Natural killer cell (primary cell): ENCODE measurements around the gene CTAGE1. TPM values are rescaled to one million over a fixed set of nuclear protein-coding genes. Genes with fewer than 3 reads are reported as not detected.

ENCODE experiments used
- ATAC-seq, 3 donors: fragments of 150-1000 bp in 2 of 3; fragments of 200-7000 bp in 1 of 3; cut with Tn5 transposase; 1 replicate in 1 of 3; 2 replicates in 2 of 3; pipeline ENCODE4 v1.10.0; 2021; ENCODE audit warnings: mild to moderate bottlenecking in 2 of 3, moderate library complexity in 2 of 3
- DNase-seq, 2 donors: peaks; one replicate each; pipeline versions ENCODE4 v3.0.0 to v3.0.0-alpha.2; 2013 to 2021; ENCODE audit warnings: mixed read lengths in 1 of 2
- H3K27ac ChIP-seq: one replicate; pipeline ENCODE4 v1.5.1; 2013; ENCODE audit warnings: mild to moderate bottlenecking, low read length
- H3K27me3 ChIP-seq: one replicate; pipeline ENCODE4 v1.6.1; 2013; ENCODE audit warnings: low read length; ENCODE audit not compliant: control insufficient read depth, insufficient read depth
- H3K36me3 ChIP-seq: one replicate; pipeline ENCODE4 v1.6.1; 2013; ENCODE audit warnings: low read length; ENCODE audit not compliant: control insufficient read depth, insufficient read depth
- H3K4me1 ChIP-seq: one replicate; pipeline ENCODE4 v1.6.1; 2013; ENCODE audit warnings: low read length; ENCODE audit not compliant: control insufficient read depth, insufficient read depth
- H3K4me3 ChIP-seq: one replicate; pipeline ENCODE4 v1.5.1; 2013; ENCODE audit warnings: low read length
- H3K9me3 ChIP-seq: one replicate; pipeline ENCODE4 v1.6.1; 2013; ENCODE audit warnings: low read length; ENCODE audit not compliant: control insufficient read depth, insufficient read depth
- H3K27ac Mint-ChIP-seq, 2 donors: one replicate each; pipeline ENCODE4 v1.8.0; 2022; ENCODE audit warnings: mild to moderate bottlenecking in 2 of 2, mixed read lengths in 2 of 2, moderate library complexity in 1 of 2
- H3K27me3 Mint-ChIP-seq, 2 donors: one replicate each; pipeline ENCODE4 v1.8.0; 2022; ENCODE audit warnings: low read depth in 2 of 2, mixed read lengths in 2 of 2
- H3K36me3 Mint-ChIP-seq: one replicate; pipeline ENCODE4 v1.8.0; 2022; ENCODE audit warnings: mixed read lengths
- H3K4me1 Mint-ChIP-seq, 2 donors: one replicate each; pipeline ENCODE4 v1.8.0; 2022; ENCODE audit warnings: mixed read lengths in 2 of 2
- H3K4me3 Mint-ChIP-seq: one replicate; pipeline ENCODE4 v1.8.0; 2022; ENCODE audit warnings: mild to moderate bottlenecking, moderate library complexity, mixed read lengths
- H3K9me3 Mint-ChIP-seq, 2 donors: one replicate each; pipeline ENCODE4 v1.8.0; 2022; ENCODE audit warnings: mixed read lengths in 2 of 2
- CTCF ChIP-seq: fragments of 200-600 bp; IDR thresholded peaks from one replicate; pipeline ENCODE4 v1.8.0; 2022; ENCODE audit warnings: antibody characterized with exemption
- WGBS: methylation state at CpG from one replicate; pipeline ENCODE4 v1.1.7; 2013; ENCODE audit warnings: missing lambda C conversion rate; ENCODE audit not compliant: insufficient coverage; 5-methylcytosine and 5-hydroxymethylcytosine counted together
- intact Hi-C: fragments of 100-400 bp; cut with micrococcal nuclease; formaldehyde crosslinking; loops from one replicate; pipeline ENCODE4 v1.14.2; 2022
- total RNA-seq, 4 donors: library from RNA; stranded (reverse); fragments of 120-200 nt in 1 of 4; gene quantifications; one replicate each; pipeline versions ENCODE4 v1.2.3 to v1.2.4, GENCODE V29; 2013 to 2022

The CTAGE1 gene
- total RNA-seq, 3 donors from 2014 or later (not counting 1 experiment from before 2014, with no cell fraction given): not detected

- 93% methylated on average over 4 of the region's 4 CpGs for WGBS
- Mint-ChIP-seq H3K27me3 (peaks cover 16 to 22% of the 10 kb centered on the region in 2 donors), H3K27ac (no peak overlapping the region), H3K36me3 (no peaks in the 10 kb centered on the region), H3K4me1 (peaks cover 4 to 6% of the 10 kb centered on the region in 2 donors), H3K4me3 (no peak overlapping the region), H3K9me3 (peaks cover 0 to 2% of the 10 kb centered on the region in 2 donors)
- H3K9me3 ChIP-seq: no peaks in the 10 kb centered on the region
- H3K36me3 ChIP-seq: no peaks in the 10 kb centered on the region
- no peak for ATAC-seq
- no peak overlapping the region for H3K27ac ChIP-seq
- no peak for DNase-seq
- no peaks in the 10 kb centered on the region for H3K27me3 ChIP-seq
- intact Hi-C loops: no loop called here
- H3K4me1 ChIP-seq: no peaks in the 10 kb centered on the region
- no peak overlapping the region for H3K4me3 ChIP-seq
- TF ChIP-seq CTCF: no peak
These were observed 47.3 kb downstream of the CTAGE1 start for GRCh38 chr18:22370414-22370813.

GRCh38 chr18:22368021-22368420, 49.7 kb downstream of the CTAGE1 start:
- no peak for ATAC-seq
- 75% methylated on average over 1 of the region's 1 CpG for WGBS

GRCh38 chr18:22367303-22367702, 50.4 kb downstream of the CTAGE1 start:
- Histone ChIP-seq H3K4me3 (no peak overlapping the region), H3K36me3 (no peaks in the 10 kb centered on the region), H3K4me1 (peaks cover 2% of the 10 kb centered on the region), H3K27me3 (no peaks in the 10 kb centered on the region), H3K27ac (no peak overlapping the region), H3K9me3 (no peaks in the 10 kb centered on the region)
- no peaks in the 10 kb centered on the region for H3K4me1 Mint-ChIP-seq
- no peak for TF ChIP-seq CTCF
- H3K4me3 Mint-ChIP-seq: no peak overlapping the region
- ATAC-seq (no peak), DNase-seq (no peak)
- no peak overlapping the region for H3K27ac Mint-ChIP-seq
- no peaks in the 10 kb centered on the region for H3K36me3 Mint-ChIP-seq
- H3K9me3 Mint-ChIP-seq: no peaks in the 10 kb centered on the region
- peaks cover 6 to 9% of the 10 kb centered on the region in 2 donors for H3K27me3 Mint-ChIP-seq
- intact Hi-C loops: no loop called here

More at GRCh38 chr18:22368021-22368420, 49.7 kb downstream of the CTAGE1 start:
- Histone ChIP-seq H3K4me3 (no peak overlapping the region), H3K36me3 (no peaks in the 10 kb centered on the region), H3K9me3 (no peaks in the 10 kb centered on the region), H3K27ac (no peak overlapping the region), H3K27me3 (no peaks in the 10 kb centered on the region), H3K4me1 (peaks cover 2% of the 10 kb centered on the region)
- intact Hi-C loops: no loop called here
- no peak overlapping the region for H3K27ac Mint-ChIP-seq
- no peaks in the 10 kb centered on the region for H3K9me3 Mint-ChIP-seq
- no peaks in the 10 kb centered on the region for H3K36me3 Mint-ChIP-seq
- no peak for TF ChIP-seq CTCF
- H3K4me3 Mint-ChIP-seq: no peak overlapping the region
- DNase-seq: no peak
- no peaks in the 10 kb centered on the region for H3K4me1 Mint-ChIP-seq
- H3K27me3 Mint-ChIP-seq: peaks cover 6 to 9% of the 10 kb centered on the region in 2 donors

GRCh38 chr18:22363867-22364463, 53.8 kb downstream of the CTAGE1 start:
- Histone ChIP-seq H3K36me3 (no peaks in the 10 kb centered on the region), H3K4me3 (no peak overlapping the region), H3K4me1 (peaks cover 2% of the 10 kb centered on the region), H3K27ac (no peak overlapping the region), H3K27me3 (no peaks in the 10 kb centered on the region), H3K9me3 (no peaks in the 10 kb centered on the region)
- H3K4me1 Mint-ChIP-seq: no peaks in the 10 kb centered on the region
- DNase-seq: peak in 1 of 2 donors; percentile 58
- intact Hi-C loops: loop anchor here (1.0 kb wide), 1 partner anchor 126 kb away; no protein-coding TSS in a partner anchor
- peaks cover 0 to 6% of the 10 kb centered on the region in 2 donors for H3K27me3 Mint-ChIP-seq
- H3K36me3 Mint-ChIP-seq: no peaks in the 10 kb centered on the region
- peak; percentile 38 for TF ChIP-seq CTCF
- no peak overlapping the region for H3K27ac Mint-ChIP-seq
- 85% methylated on average over 1 of the region's 1 CpG for WGBS
- H3K4me3 Mint-ChIP-seq: no peak overlapping the region
- H3K9me3 Mint-ChIP-seq: no peaks in the 10 kb centered on the region
- ATAC-seq: peak; percentile 53 to 80 (median 71)
